DND-41 (cell line): ENCODE data around the gene STOX2.

ENCODE experiments used
- ATAC-seq: fragments of 200-7000 bp; cut with Tn5 transposase; 3 replicates; pipeline ENCODE4 v1.9.1; 2021; ENCODE audit warnings: low read depth; ENCODE audit not compliant: insufficient read depth
- DNase-seq: peaks from one replicate; pipeline ENCODE4 v3.0.0-alpha.2; 2020
- H2AFZ ChIP-seq: 2 replicates; pipeline ENCODE4 v1.6.0; 2012; ENCODE audit warnings: low read depth, low read length
- H3K27ac ChIP-seq: 2 replicates; pipeline ENCODE4 v1.5.1; 2012; ENCODE audit warnings: low read length, inconsistent platforms
- H3K27me3 ChIP-seq: fragments of 200-600 bp; sonication (generic); 2 replicates; pipeline ENCODE4 v1.6.0; 2012; ENCODE audit warnings: low read length, mild to moderate bottlenecking, inconsistent platforms; ENCODE audit not compliant: insufficient read depth, poor library complexity
- H3K36me3 ChIP-seq: 2 replicates; pipeline ENCODE4 v1.5.1; 2012; ENCODE audit warnings: low read length, inconsistent platforms; ENCODE audit not compliant: insufficient read depth
- H3K4me1 ChIP-seq: 2 replicates; pipeline ENCODE4 v1.5.1; 2012; ENCODE audit warnings: mild to moderate bottlenecking, low read length; ENCODE audit not compliant: insufficient read depth
- H3K4me2 ChIP-seq: 2 replicates; pipeline ENCODE4 v1.6.0; 2012; ENCODE audit warnings: mild to moderate bottlenecking, moderate library complexity, low read length, inconsistent platforms; ENCODE audit not compliant: insufficient read depth
- H3K4me3 ChIP-seq, 2 experiments: fragments of 200-600 bp in 1 of 2; shearing (Covaris generic) in 1 of 2; 2 replicates each; pipeline ENCODE4 v1.5.1; 2012 to 2016; ENCODE audit warnings: inconsistent platforms in 2 of 2, low read length in 2 of 2, mild to moderate bottlenecking in 2 of 2, low read depth in 1 of 2, moderate library complexity in 1 of 2
- H3K79me2 ChIP-seq: 2 replicates; pipeline ENCODE4 v1.6.0; 2012; ENCODE audit warnings: low read length, inconsistent platforms; ENCODE audit not compliant: insufficient read depth
- H3K9ac ChIP-seq: 2 replicates; pipeline ENCODE4 v1.6.0; 2012; ENCODE audit warnings: low read depth, mild to moderate bottlenecking, inconsistent platforms, low read length, moderate library complexity
- H3K9me3 ChIP-seq: 2 replicates; pipeline ENCODE4 v1.5.1; 2012; ENCODE audit warnings: low read length, moderate library complexity, mild to moderate bottlenecking, inconsistent platforms; ENCODE audit not compliant: insufficient read depth, severe bottlenecking
- H4K20me1 ChIP-seq: 2 replicates; pipeline ENCODE4 v1.6.0; 2012; ENCODE audit warnings: low read length; ENCODE audit not compliant: insufficient read depth
- CTCF ChIP-seq: IDR thresholded peaks from 2 replicates; pipeline ENCODE4 v1.5.1; 2012; ENCODE audit warnings: borderline replicate concordance, low read length, moderate library complexity, mild to moderate bottlenecking; ENCODE audit not compliant: poor library complexity, severe bottlenecking; ENCODE audit errors: extremely low read depth
- EZH2 ChIP-seq: IDR thresholded peaks from 3 replicates; pipeline ENCODE4 v1.6.1; 2012; ENCODE audit warnings: borderline replicate concordance, low read depth, mild to moderate bottlenecking, moderate library complexity, low read length, inconsistent platforms; ENCODE audit not compliant: severe bottlenecking

Gene STOX2

GRCh38 chr4:183935355-183936005 is 30.4 kb downstream of the STOX2 start:
- H3K79me2 ChIP-seq, result no peaks in the 10 kb centered on the region
- H3K4me1 ChIP-seq, result no peaks in the 10 kb centered on the region
- no peaks in the 10 kb centered on the region for H3K9me3 ChIP-seq
- H3K27ac ChIP-seq, result no peak overlapping the region
- no peaks in the 10 kb centered on the region for H3K36me3 ChIP-seq
- H3K4me3 ChIP-seq, result no peak overlapping the region
- DNase-seq (no peak), ATAC-seq (no peak)
- no peaks in the 10 kb centered on the region for H4K20me1 ChIP-seq
- H3K9ac ChIP-seq, result no peak overlapping the region
- TF ChIP-seq CTCF (no peak), EZH2 (no peak)
- H3K4me2 ChIP-seq, result no peak overlapping the region
- no peaks in the 10 kb centered on the region for H3K27me3 ChIP-seq
- H2AFZ ChIP-seq, result no peak overlapping the region

- Histone ChIP-seq H3K79me2 (no peaks in the 10 kb centered on the region), H3K27ac (no peak overlapping the region), H3K4me2 (no peak overlapping the region)
Observed at GRCh38 chr4:183936047-183936446, 30.9 kb downstream of the STOX2 start.

GRCh38 chr4:183936574-183937345 is 31.7 kb downstream of the STOX2 start:
- no peaks in the 10 kb centered on the region for H4K20me1 ChIP-seq
- H2AFZ ChIP-seq, result no peak overlapping the region
- H3K4me2 ChIP-seq, result no peak overlapping the region
- H3K36me3 ChIP-seq, result no peaks in the 10 kb centered on the region
- no peak overlapping the region for H3K4me3 ChIP-seq
- TF ChIP-seq CTCF (no peak), EZH2 (no peak)
- H3K79me2 ChIP-seq, result no peaks in the 10 kb centered on the region
- ATAC-seq (no peak), DNase-seq (no peak)
- H3K27me3 ChIP-seq, result no peaks in the 10 kb centered on the region
- H3K27ac ChIP-seq, result no peak overlapping the region
- no peaks in the 10 kb centered on the region for H3K9me3 ChIP-seq
- H3K4me1 ChIP-seq, result no peaks in the 10 kb centered on the region
- no peak overlapping the region for H3K9ac ChIP-seq

More at GRCh38 chr4:183936047-183936446, 30.9 kb downstream of the STOX2 start:
- H3K9me3 ChIP-seq, result no peaks in the 10 kb centered on the region
- no peaks in the 10 kb centered on the region for H3K4me1 ChIP-seq
- H3K36me3 ChIP-seq, result no peaks in the 10 kb centered on the region
- DNase-seq (no peak), ATAC-seq (no peak)
- H2AFZ ChIP-seq, result no peak overlapping the region
- H4K20me1 ChIP-seq, result no peaks in the 10 kb centered on the region
- no peaks in the 10 kb centered on the region for H3K27me3 ChIP-seq
- no peak overlapping the region for H3K9ac ChIP-seq
- H3K4me3 ChIP-seq, result no peak overlapping the region
- TF ChIP-seq EZH2, result no peak
- no peak for TF ChIP-seq CTCF
